CD14-positive monocyte (primary cell): ENCODE results near the gene SCCPDH. TPM values are rescaled to one million over a fixed set of nuclear protein-coding genes. Genes with fewer than 3 reads are reported as not detected.

ENCODE experiments used
- DNase-seq, 3 donors: peaks; one replicate each; pipeline ENCODE4 v3.0.0-alpha.2; 2011 to 2022
- H2AFZ ChIP-seq: 2 replicates; pipeline ENCODE4 v1.6.0; 2012; ENCODE audit warnings: mild to moderate bottlenecking, low read depth, low read length, inconsistent platforms; ENCODE audit not compliant: insufficient read depth, poor library complexity, severe bottlenecking
- H3K27ac ChIP-seq, 2 donors: 1 replicate in 1 of 2; 2 replicates in 1 of 2; pipeline ENCODE4 v1.5.1; 2012 to 2013; ENCODE audit warnings: low read length in 2 of 2, control low read depth in 1 of 2, inconsistent platforms in 1 of 2, low read depth in 1 of 2, mild to moderate bottlenecking in 1 of 2
- H3K27me3 ChIP-seq, 2 donors: one replicate each; pipeline versions ENCODE4 v1.6.0 to v1.6.1; 2011 to 2013; ENCODE audit warnings: low read length in 2 of 2; ENCODE audit not compliant: control insufficient read depth in 2 of 2, insufficient read depth in 2 of 2
- H3K36me3 ChIP-seq, 2 donors: replicated peaks in 1 of 2; 1 replicate in 1 of 2; 2 replicates in 1 of 2; pipeline versions ENCODE4 v1.5.1 to v1.6.1; 2012 to 2013; ENCODE audit warnings: low read length in 2 of 2, control low read depth in 1 of 2, inconsistent platforms in 1 of 2, mild to moderate bottlenecking in 1 of 2; ENCODE audit not compliant: insufficient read depth in 2 of 2, control insufficient read depth in 1 of 2
- H3K4me1 ChIP-seq, 2 donors: 1 replicate in 1 of 2; 2 replicates in 1 of 2; pipeline versions ENCODE4 v1.5.1 to v1.6.1; 2012 to 2013; ENCODE audit warnings: low read length in 2 of 2, control low read depth in 1 of 2, inconsistent platforms in 1 of 2, mild to moderate bottlenecking in 1 of 2, moderate library complexity in 1 of 2; ENCODE audit not compliant: insufficient read depth in 2 of 2, control insufficient read depth in 1 of 2
- H3K4me2 ChIP-seq: replicated peaks from 2 replicates; pipeline ENCODE3; 2012; ENCODE audit warnings: low read length, moderate library complexity, mild to moderate bottlenecking; ENCODE audit not compliant: poor library complexity, severe bottlenecking; ENCODE audit errors: extremely low read depth
- H3K4me3 ChIP-seq, 3 experiments: fragments of 200-600 bp in 1 of 3; sonication (generic) in 1 of 3; replicated peaks in 1 of 3; 1 replicate in 2 of 3; 2 replicates in 1 of 3; pipeline ENCODE4 v1.5.1; 2011 to 2013; ENCODE audit warnings: low read length in 3 of 3, mild to moderate bottlenecking in 3 of 3, control low read depth in 2 of 3, low read depth in 2 of 3, inconsistent platforms in 1 of 3, moderate library complexity in 1 of 3
- H3K79me2 ChIP-seq: 2 replicates; pipeline ENCODE4 v1.6.0; 2012; ENCODE audit warnings: mild to moderate bottlenecking, control low read depth, inconsistent platforms, low read length, moderate library complexity; ENCODE audit not compliant: insufficient read depth
- H3K9ac ChIP-seq: 2 replicates; pipeline ENCODE4 v1.6.0; 2017; ENCODE audit warnings: low read length, mild to moderate bottlenecking; ENCODE audit not compliant: insufficient read depth, poor library complexity, severe bottlenecking
- H3K9me3 ChIP-seq, 2 donors: replicated peaks in 1 of 2; 1 replicate in 1 of 2; 2 replicates in 1 of 2; pipeline versions ENCODE4 v1.5.1 to v1.6.1; 2012 to 2013; ENCODE audit warnings: low read length in 2 of 2, control low read depth in 1 of 2; ENCODE audit not compliant: control insufficient read depth in 1 of 2, insufficient read depth in 1 of 2
- H4K20me1 ChIP-seq: 2 replicates; pipeline ENCODE4 v1.6.0; 2012; ENCODE audit warnings: mild to moderate bottlenecking, low read length, control low read depth, moderate library complexity; ENCODE audit not compliant: insufficient read depth
- H3K27ac Mint-ChIP-seq, 7 donors: one replicate each; pipeline ENCODE4 v1.8.0; 2020; ENCODE audit warnings: mild to moderate bottlenecking in 7 of 7, mixed read lengths in 7 of 7, moderate library complexity in 6 of 7, inconsistent platforms in 2 of 7
- H3K27me3 Mint-ChIP-seq, 3 donors: one replicate each; pipeline ENCODE4 v1.8.0; 2021 to 2022; ENCODE audit warnings: low read depth in 3 of 3, mild to moderate bottlenecking in 3 of 3, mixed read lengths in 3 of 3, moderate library complexity in 3 of 3, inconsistent platforms in 1 of 3
- H3K36me3 Mint-ChIP-seq, 2 donors: one replicate each; pipeline ENCODE4 v1.8.0; 2020; ENCODE audit warnings: mixed read lengths in 2 of 2, inconsistent platforms in 1 of 2, mild to moderate bottlenecking in 1 of 2
- H3K4me1 Mint-ChIP-seq: one replicate; pipeline ENCODE4 v1.8.0; 2020; ENCODE audit warnings: mild to moderate bottlenecking, mixed read lengths
- H3K4me3 Mint-ChIP-seq, 2 donors: one replicate each; pipeline ENCODE4 v1.8.0; 2020; ENCODE audit warnings: mild to moderate bottlenecking in 2 of 2, mixed read lengths in 2 of 2, moderate library complexity in 1 of 2
- H3K9me3 Mint-ChIP-seq, 7 donors: one replicate each; pipeline ENCODE4 v1.8.0; 2020 to 2022; ENCODE audit warnings: mixed read lengths in 7 of 7, mild to moderate bottlenecking in 6 of 7, moderate library complexity in 6 of 7, inconsistent platforms in 2 of 7
- WGBS: methylation state at CpG from one replicate; pipeline ENCODE4 v1.1.5; 2013; ENCODE audit warnings: missing lambda C conversion rate; ENCODE audit not compliant: insufficient coverage; 5-methylcytosine and 5-hydroxymethylcytosine counted together
- intact Hi-C, 2 donors: fragments of 100-400 bp; cut with micrococcal nuclease; formaldehyde crosslinking; loops; one replicate each; pipeline versions ENCODE4 v1.15.0 to v1.15.1; 2023
- polyA plus RNA-seq, 3 donors: library from polyadenylated mRNA; depleted of rRNA in 1 of 3; unstranded in 2 of 3; stranded (reverse) in 1 of 3; fragments of 300-500 nt in 2 of 3; fragments of >200 nt in 1 of 3; fragmentation: Illumina TruSeq in 2 of 3; gene quantifications; 1 replicate in 2 of 3; 2 replicates in 1 of 3; pipeline ENCODE4 v1.2.3, GENCODE V29; 2012 to 2021
- TF ChIP-seq, protein P1 (sequence below): fragments of 200-600 bp; IDR thresholded peaks from one replicate; pipeline ENCODE4 v1.8.0; 2022; ENCODE audit warnings: antibody characterized with exemption, mild to moderate bottlenecking

SCCPDH gene
- polyA plus RNA-seq, 3 donors, result 7.3 to 25.3 (median 22.7) TPM

DNA sequence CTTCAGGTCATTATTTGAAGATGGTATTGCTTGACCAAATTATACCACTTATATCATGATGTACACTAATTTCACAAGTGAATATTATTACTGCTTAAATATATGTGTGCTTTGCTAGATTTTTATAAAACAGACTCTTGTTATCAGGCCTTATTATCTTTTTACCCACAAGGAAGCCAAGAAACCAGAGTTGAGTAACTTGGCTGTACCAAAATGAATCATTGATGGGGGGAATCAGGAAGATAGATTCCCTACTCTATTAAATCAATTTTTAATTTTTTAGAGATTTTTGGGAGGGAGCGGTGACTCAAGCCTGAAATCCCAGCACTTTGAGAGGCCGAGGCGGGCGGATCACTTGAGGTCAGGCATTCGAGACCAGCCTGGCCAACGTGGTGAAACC, 16.0 kb upstream of the SCCPDH start:
- Mint-ChIP-seq H3K27me3 (peaks cover 0 to 10% (median 1%) of the 10 kb centered on the region in 3 donors), H3K9me3 (peaks cover 9 to 17% (median 12%) of the 10 kb centered on the region in 7 donors)
- no peaks in the 10 kb centered on the region for H3K27me3 ChIP-seq

DNA sequence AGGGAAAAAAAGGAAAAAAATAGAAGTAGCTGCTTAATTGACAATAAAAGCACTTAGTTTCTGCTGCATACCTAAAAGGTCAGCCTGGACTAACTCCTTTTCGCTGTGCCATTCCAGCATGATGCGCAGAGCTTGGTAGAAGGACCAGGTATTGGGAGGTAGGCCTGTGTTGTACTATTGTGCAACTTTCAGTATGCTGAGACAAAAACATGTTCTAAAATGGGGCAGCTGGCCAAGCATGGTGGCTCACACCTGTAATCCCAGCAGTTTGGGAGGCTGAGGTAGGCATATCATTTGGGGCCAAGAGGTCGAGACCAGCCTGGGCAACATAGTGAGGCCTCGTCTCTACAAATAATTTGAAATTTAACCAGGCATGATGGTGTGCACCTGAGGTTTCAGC, 15.0 kb upstream of the SCCPDH start:
- Mint-ChIP-seq H3K9me3 (peaks cover 9 to 19% (median 12%) of the 10 kb centered on the region in 7 donors), H3K4me3 (no peak overlapping the region), H3K27me3 (peaks cover 0 to 10% (median 1%) of the 10 kb centered on the region in 3 donors), H3K27ac (peak overlapping the region in 5 of 7 donors; percentile 18 to 88 (median 74)), H3K36me3 (peaks cover 3 to 5% of the 10 kb centered on the region in 2 donors), H3K4me1 (peaks cover 65% of the 10 kb centered on the region)
- Histone ChIP-seq H3K4me2 (peak overlapping the region; percentile 51), H3K9me3 (no peaks in the 10 kb centered on the region), H4K20me1 (no peaks in the 10 kb centered on the region), H3K9ac (no peak overlapping the region), H3K4me3 (peak overlapping the region in 1 of 3 experiments; percentile 38), H3K27me3 (no peaks in the 10 kb centered on the region), H3K79me2 (no peaks in the 10 kb centered on the region), H3K4me1 (peaks cover 60 to 64% of the 10 kb centered on the region in 2 donors), H3K27ac (peak overlapping the region; percentile 13 to 57), H2AFZ (no peak overlapping the region), H3K36me3 (no peaks in the 10 kb centered on the region)
- 98% methylated on average over 4 of the region's 4 CpGs for WGBS
- no peak for DNase-seq
- TF ChIP-seq, protein P1, sequence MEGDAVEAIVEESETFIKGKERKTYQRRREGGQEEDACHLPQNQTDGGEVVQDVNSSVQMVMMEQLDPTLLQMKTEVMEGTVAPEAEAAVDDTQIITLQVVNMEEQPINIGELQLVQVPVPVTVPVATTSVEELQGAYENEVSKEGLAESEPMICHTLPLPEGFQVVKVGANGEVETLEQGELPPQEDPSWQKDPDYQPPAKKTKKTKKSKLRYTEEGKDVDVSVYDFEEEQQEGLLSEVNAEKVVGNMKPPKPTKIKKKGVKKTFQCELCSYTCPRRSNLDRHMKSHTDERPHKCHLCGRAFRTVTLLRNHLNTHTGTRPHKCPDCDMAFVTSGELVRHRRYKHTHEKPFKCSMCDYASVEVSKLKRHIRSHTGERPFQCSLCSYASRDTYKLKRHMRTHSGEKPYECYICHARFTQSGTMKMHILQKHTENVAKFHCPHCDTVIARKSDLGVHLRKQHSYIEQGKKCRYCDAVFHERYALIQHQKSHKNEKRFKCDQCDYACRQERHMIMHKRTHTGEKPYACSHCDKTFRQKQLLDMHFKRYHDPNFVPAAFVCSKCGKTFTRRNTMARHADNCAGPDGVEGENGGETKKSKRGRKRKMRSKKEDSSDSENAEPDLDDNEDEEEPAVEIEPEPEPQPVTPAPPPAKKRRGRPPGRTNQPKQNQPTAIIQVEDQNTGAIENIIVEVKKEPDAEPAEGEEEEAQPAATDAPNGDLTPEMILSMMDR, result no peak
- intact Hi-C loops, result no loop called here

More for the DNA sequence above, 16.0 kb upstream of the SCCPDH start:
- intact Hi-C loops, result no loop called here
- Mint-ChIP-seq H3K4me3 (no peak overlapping the region), H3K27ac (peak overlapping the region; percentile 77 to 87 (median 82)), H3K36me3 (peaks cover 3 to 5% of the 10 kb centered on the region in 2 donors), H3K4me1 (peaks cover 75% of the 10 kb centered on the region)
- Histone ChIP-seq H3K9me3 (no peaks in the 10 kb centered on the region), H3K79me2 (no peaks in the 10 kb centered on the region), H3K4me3 (peak overlapping the region in 1 of 3 experiments; percentile 26), H3K27ac (peak overlapping the region; percentile 14 to 67), H3K4me2 (no peak overlapping the region), H4K20me1 (no peaks in the 10 kb centered on the region), H3K36me3 (no peaks in the 10 kb centered on the region), H3K9ac (no peak overlapping the region), H3K4me1 (peaks cover 70 to 74% of the 10 kb centered on the region in 2 donors), H2AFZ (no peak overlapping the region)
- TF ChIP-seq, protein P1, result no peak
- DNase-seq, result no peak
- no CpG with 5 or more reads among the region's 6 CpGs for WGBS
